ENCODE results near the gene PACSIN3.
"Not testable (repeated sequence)": the region's sequence is repeated elsewhere in the genome, so short reads cannot be mapped to it uniquely, and the experiment has no call there.

Gene PACSIN3

GRCh38 chr11:47186076-47186699 lies at the start of gene PACSIN3:
PACSIN3 (minus strand) TSS chr11:47186434; CDS start chr11:47182727, 3,707 bp downstream.
- peak in 1 of 2 experiments; percentile 24 for DNase-seq

GRCh38 chr11:47235163-47235562 lies 48.9 kb upstream of the PACSIN3 start:
- no peak for DNase-seq

- DNase-seq, result no peak
These were observed 48.5 kb upstream of the PACSIN3 start for GRCh38 chr11:47234669-47235100.

GRCh38 chr11:47233989-47234668 lies 47.9 kb upstream of the PACSIN3 start:
- DNase-seq, result no peak

GRCh38 chr11:47233051-47233450 lies 46.8 kb upstream of the PACSIN3 start:
- DNase-seq, result no peak

- no peak for DNase-seq
These were observed 42.9 kb upstream of the PACSIN3 start for GRCh38 chr11:47229161-47229560.

- no peak for DNase-seq
These were observed 39.5 kb upstream of the PACSIN3 start for GRCh38 chr11:47225552-47226400.

- DNase-seq, result no peak
These were observed 36.5 kb upstream of the PACSIN3 start for GRCh38 chr11:47222696-47223095.

GRCh38 chr11:47220401-47220821 lies 34.2 kb upstream of the PACSIN3 start:
- DNase-seq, result no peak

GRCh38 chr11:47216121-47216798 lies 30.0 kb upstream of the PACSIN3 start:
- no peak for DNase-seq

- DNase-seq, result peak in 1 of 2 experiments; percentile 14
These were observed 29.2 kb upstream of the PACSIN3 start for GRCh38 chr11:47215366-47215910.

GRCh38 chr11:47213950-47214565 lies 27.8 kb upstream of the PACSIN3 start:
- DNase-seq, result peak; percentile 78 to 88

- DNase-seq, result no peak
These were observed 26.7 kb upstream of the PACSIN3 start for GRCh38 chr11:47212938-47213337.

GRCh38 chr11:47208628-47209027 lies 22.4 kb upstream of the PACSIN3 start:
- no peak for DNase-seq

- DNase-seq, result not testable (repeated sequence)
These were observed 21.8 kb upstream of the PACSIN3 start for GRCh38 chr11:47208008-47208552.

GRCh38 chr11:47207459-47207858 lies 21.2 kb upstream of the PACSIN3 start:
- no peak for DNase-seq

- DNase-seq, result not testable (repeated sequence)
These were observed 20.3 kb upstream of the PACSIN3 start for GRCh38 chr11:47206577-47206976.

- DNase-seq, result no peak
These were observed 18.4 kb upstream of the PACSIN3 start for GRCh38 chr11:47204637-47204989.

GRCh38 chr11:47202576-47202975 lies 16.3 kb upstream of the PACSIN3 start:
- no peak for DNase-seq

GRCh38 chr11:47201015-47201414 lies 14.8 kb upstream of the PACSIN3 start:
- DNase-seq, result no peak

GRCh38 chr11:47198161-47198560 lies 11.9 kb upstream of the PACSIN3 start:
- not testable (repeated sequence) for DNase-seq

GRCh38 chr11:47192111-47192510 lies 5.9 kb upstream of the PACSIN3 start:
- DNase-seq, result no peak
